Medulla oblongata (tissue), 1 donor: ENCODE measurements around the gene TRPC4AP.

Experiments used
- DNase-seq: peaks from one replicate; pipeline ENCODE4 v3.0.0-alpha.2; 2015; ENCODE audit errors: extremely low spot score

Gene TRPC4AP

DNA sequence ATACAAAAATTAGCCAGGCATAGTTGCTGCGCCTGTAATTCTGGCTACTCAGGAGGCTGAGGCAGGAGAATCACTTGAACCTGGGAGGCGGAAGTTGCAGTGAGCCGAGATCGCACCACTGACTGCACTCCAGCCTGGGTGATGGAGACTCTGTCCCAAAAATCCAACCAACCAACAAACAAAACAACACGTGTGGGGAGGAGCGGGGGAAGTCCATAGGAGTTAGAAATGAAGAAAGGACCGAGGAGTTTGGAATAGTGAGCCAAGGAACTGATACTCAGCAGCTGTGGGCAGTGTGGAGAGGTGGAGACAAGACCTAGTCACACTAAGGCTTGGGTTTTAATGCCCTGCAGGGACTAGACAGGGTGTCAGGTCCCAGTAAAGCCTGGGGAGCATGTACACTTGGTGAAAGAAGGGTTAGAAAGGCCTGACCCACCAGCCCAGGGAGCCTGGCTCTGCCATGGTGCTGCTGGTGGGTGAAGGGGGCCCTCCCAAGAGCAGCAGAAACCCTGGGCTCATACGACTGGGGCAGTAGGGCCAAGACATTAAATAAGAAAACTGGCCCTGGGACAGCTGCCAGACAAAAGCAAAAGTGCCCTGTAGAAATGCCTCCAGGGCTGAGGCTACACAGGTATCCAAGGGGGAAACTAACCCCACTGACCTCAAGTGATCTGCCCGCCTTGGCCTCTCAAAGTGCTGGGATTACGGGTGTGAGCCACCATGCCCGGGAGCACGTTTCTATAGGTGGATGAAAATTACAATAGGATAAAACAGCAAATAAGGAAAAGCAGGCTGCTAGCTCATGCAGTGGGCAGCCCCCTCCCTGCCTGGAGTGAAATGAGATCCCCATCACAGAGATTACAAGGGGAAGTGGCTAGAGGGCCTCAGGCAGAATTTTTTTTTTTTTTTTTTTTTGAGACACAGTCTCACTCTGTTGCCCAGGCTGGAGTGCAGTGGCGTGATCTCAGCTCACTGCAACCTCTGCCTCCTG lies 78.9 kb downstream of the TRPC4AP start:
- no peak for DNase-seq

DNA sequence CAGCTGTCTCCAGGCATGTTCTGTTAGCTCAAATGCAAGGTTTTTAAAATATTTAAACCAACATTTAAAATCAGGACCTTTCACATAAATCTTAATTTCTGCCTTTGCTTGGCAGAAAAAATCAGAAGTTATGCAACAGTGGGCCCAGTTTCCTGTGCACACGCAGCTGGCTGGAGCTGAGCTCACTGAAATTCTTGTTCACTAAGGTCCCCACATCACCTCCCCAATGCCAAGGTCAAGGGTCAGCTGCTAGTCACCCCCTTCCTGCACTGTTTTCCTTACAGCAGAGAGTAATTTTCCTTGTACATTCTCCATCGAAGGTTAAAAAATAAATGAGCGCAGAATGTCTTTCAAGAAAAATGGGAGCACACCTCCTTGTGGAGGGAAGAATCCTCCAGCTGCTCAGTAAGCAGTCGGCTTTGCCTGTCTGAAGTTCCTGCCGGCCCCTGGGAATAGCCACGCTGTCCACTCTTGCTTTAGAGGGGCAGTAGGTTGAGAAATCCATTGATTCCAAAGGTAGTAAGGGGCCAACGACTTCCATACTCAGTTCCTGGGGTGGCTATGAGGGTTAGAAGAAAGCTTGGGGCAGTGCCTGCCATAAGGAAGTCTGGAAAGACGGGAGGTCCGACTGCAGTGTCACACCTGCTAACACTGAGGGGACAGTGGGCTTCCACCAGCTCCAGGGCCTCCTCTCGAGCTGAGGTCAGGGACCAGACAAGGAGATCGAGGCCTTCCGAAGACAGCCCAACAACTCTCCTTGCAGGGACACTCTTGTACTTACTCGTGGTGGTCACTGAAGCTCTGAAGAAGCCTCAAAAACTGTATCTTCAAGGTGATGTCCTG lies 80.2 kb downstream of the TRPC4AP start:
- no peak for DNase-seq

- no peak for DNase-seq
Observed at GRCh38 chr20:35011589-35012226, 80.9 kb downstream of the TRPC4AP start.

DNA sequence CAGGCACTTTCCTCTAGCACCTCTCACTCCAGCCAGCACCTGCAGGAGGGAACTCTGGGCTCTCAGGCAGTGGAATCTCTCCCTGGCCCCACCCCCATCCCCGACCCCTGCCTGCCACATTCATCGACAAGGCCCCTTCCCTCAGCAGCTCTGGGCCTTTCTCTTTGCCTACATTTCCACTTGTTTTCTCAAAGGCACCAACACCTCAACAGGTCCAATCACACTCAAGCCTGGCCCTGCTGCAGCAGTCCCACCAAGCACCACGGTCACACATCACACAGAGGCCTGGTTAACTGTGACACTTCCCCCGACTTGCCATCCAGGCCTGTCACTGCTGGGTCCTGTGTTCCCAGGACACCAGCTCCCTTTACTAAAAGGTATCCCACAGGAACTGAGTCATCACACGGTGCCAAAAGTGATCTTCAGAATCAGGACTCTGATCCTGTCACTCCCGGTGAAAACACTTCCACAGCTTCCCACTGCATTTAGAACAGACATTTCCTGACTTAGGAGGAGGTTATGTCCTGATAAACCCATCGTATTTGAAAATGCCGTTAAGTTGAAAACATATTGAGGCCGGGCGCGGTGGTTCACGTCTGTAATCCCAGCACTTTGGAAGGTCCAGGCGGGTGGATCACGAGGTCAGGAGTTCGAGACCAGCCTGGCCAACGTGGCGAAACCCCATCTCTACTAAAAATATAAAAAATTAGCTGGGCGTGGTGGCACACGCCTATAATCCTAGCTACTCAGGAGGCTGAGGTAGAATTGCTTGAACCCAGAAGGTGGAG lies 82.0 kb downstream of the TRPC4AP start:
- no peak for DNase-seq

- DNase-seq = no peak
Observed at GRCh38 chr20:35009665-35010328, 82.8 kb downstream of the TRPC4AP start.

GRCh38 chr20:35008411-35009342 lies 83.9 kb downstream of the TRPC4AP start:
- DNase-seq = peak; percentile 59

GRCh38 chr20:35007891-35008290 lies 84.7 kb downstream of the TRPC4AP start:
- DNase-seq = no peak

GRCh38 chr20:35007413-35007812 lies 85.2 kb downstream of the TRPC4AP start:
- DNase-seq = no peak

GRCh38 chr20:35006531-35006971 lies 86.1 kb downstream of the TRPC4AP start:
- DNase-seq = no peak

DNA sequence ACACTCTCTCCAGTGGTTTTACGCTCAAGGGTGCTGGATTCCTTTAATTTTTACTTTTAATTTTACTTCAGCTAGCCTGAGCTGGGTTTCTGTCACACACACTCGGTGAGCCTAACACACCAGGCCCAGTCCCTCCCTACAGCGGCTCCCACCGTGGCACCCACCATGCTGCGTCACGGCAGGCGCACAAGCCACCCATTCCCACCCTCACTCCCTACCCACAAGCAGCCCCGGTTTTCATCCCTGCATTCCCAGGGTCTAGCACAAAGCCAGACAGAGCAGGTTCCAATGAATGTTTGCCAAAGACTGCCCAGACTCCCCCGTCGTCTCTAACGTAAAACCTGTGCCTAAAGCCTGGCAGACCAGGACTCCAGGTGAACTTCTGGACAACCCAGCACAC lies 86.6 kb downstream of the TRPC4AP start:
- DNase-seq = no peak

GRCh38 chr20:35005463-35005961 lies 87.1 kb downstream of the TRPC4AP start:
- no peak for DNase-seq

DNA sequence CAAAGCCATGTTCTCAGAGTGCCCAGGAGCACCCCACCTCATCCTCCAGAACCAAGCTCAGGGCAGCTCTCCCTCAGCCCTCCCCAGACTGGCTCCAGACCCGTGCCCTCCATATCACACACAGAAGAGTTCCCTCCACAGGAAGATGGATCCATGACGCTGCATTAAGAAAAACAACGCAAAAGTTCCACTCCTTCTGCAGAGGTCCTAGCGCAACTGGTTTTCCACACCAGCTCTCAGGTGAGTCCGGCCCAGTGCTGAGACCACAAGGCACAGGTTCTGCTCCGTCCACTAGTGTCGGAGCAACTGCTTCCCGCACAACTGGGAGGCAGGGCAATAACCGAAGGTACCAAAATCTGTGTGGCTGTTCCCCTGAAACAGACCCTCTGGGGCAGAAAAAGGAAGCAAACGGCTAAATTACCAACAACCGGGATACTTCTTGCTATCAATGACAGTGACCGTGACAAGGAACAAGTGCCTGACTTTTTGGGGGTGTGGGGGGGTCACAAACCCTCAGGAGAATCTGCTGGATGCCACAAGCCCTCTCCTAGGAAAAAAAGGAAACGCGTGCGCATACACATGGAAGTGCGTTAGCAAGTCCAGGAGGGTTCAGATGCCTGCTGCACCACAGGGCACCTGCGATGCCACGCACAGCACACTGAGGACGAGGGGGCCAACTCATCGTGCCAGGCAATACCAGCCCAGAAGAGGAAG lies 87.7 kb downstream of the TRPC4AP start:
- no peak for DNase-seq

- DNase-seq = no peak
Observed at GRCh38 chr20:35004051-35004725, 88.4 kb downstream of the TRPC4AP start.

DNA sequence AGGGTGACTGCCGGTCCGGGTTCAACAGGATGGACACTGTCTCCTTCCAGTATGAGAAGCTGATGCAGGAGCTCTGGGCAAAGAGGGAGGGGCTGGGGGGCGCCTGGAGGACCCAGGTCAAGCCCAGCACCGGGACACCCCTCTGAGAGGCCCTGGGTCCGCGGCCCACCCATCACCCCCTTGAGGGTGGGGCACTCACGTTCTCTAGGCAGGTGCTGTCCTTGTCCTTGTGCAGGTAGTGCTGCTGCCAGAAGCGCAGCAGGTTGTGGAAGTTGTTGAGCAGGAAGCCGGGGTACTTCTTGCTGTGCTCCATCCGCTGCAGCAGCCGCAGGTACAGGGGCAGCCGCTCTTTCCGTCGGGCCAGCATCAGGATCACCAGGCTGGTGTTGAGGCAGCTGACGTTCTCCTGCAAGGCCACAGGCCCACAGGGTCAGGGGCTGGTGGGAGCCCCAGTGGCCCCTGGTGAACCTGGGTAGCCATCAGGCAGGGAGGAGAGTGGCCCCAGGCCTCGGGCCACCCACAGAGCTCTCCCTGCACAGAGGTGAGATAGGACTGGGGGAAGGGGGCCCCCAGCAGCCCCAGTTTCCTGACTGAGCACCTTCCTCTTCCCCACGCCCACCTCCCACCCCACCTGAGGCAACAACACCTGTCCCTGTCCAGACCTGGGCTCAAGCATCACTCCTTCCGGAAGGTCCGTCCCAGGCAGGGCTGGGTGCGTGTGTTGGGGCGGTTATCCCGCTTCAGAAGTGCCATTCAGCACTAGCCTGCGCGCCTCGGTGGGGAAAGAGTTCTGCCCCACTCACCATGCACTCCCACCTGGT lies 89.2 kb downstream of the TRPC4AP start:
- no peak for DNase-seq

DNA sequence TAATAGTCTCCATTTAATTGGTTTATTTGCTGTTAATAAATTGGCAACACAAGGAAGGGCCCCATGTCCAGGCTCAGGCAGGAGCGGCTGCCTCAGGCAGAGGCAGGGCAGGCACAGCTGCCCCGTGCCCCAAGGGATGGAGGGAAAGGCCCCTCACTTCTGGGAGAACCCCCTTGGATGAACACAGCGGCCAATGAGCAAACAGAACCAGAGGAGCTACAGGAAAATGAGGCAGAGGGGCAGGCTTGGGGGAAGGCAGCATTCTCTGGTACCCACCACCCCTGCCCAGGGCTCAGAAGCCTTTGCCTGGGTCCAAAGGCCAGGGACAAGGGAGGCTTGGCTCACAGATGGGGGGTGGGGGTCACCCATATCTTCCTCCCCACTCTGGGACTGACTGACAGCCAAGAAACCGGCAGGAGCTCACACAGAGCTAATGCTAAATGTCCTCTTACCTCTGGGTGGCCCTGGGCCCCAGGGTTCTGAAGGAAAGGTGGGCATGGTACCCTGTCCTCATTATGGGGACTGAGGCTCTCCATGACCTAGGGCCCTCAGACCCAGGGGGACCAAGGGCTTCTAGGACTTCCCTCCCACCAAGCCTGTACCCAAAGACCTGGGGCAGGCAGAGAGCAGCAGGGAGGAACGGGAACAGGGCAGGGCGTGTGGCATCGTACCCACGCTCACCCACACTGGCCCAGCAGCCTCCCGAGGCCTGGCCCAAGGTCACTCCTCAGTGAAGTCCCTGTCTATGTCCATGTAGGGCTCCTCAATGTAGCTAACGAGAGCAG lies 90.0 kb downstream of the TRPC4AP start:
- no peak for DNase-seq

DNA sequence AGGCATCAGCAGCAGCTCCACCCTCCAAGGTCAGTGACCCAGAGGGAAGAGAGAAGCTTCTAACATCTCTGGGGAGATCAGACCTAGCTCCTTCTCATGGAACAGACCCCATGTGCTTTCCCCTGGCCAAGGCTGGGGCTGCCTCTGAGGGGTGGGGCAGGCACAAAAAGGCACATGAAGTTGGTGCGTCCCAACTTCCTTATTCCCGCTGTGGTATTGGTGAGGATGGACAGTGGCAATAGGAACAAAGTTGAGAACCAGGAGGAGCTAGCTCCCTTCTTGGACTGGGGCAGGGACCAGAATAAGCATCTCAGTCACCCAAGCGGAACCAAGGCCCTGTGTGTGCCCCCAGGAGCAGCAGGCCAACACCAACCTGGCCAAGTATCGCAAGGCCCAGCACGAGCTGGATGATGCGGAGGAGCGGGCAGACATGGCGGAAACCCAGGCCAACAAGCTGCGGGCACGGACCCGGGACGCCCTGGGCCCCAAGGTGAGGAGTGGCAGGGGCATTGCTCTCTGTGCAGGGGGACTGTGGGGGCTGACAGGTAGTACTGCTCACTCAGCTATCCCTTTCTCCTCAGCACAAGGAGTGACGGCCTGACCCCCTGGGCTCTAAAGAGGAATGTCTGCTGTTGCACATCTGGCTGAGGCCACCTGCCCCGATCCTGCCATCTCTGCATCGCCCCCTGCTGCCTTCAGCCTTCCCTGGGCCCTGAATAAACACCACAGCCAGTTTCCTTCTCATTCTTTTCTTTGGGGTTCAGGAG lies 90.8 kb downstream of the TRPC4AP start:
- no peak for DNase-seq
